ENCODE measurements around the gene MAGI1.

- TF ChIP-seq CTCF (IDR thresholded peaks at IDR 0.05) (no peak), POLR2A (IDR thresholded peaks at IDR 0.05) (no peak)
Measured at GRCh38 chr3:65888980-65889706, 149.6 kb downstream of the MAGI1 start.

Data from breast epithelium (tissue), 3 donors.